DMS 273 (cell line): ENCODE data around the gene STAT5A.
"Not testable (repeated sequence)": the region's sequence is repeated elsewhere in the genome, so short reads cannot be mapped to it uniquely, and the experiment has no call there.

ENCODE experiments used
- DNase-seq: peaks from one replicate; lab custom pipeline; 2025; ENCODE audit not compliant: unreplicated experiment; lab: John Stamatoyannopoulos, UW

STAT5A gene

DNA sequence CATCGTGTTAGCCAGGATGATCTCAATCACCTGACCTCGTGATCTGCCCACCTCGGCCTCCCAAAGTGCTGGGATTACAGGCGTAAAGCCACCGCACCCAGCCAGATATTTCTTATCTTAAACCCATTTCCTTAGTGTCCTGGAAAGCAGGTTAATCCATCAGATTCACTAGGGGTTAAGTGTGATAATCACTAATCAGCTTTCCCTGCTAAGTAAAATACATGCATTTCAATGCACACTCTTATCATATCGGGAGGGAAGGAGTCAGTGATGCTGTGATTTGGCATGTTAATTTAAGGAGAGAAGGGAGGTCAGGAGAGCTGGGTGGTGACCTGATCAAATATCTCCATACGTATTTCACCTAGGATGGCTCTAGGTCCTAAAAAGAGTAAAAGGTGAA is 70.8 kb downstream of the STAT5A start:
- no peak for DNase-seq

DNA sequence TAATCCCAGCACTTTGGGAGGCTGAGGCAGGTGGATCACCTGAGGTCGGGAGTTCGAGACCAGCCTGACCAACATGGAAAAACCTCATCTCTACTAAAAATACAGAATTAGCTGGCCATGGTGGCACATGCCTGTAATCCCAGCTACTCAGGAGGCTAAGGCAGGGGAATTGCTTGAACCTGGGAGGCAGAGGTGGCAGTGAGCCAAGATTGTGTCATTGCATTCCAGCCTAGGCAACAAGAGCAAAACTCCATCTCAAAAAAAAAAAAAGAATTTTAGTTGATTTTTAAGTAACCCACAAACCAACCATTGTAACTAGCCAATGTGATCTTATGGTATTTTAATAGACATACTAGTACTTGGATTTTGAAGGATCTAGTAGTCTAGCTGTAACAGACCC is 72.1 kb downstream of the STAT5A start:
- not testable (repeated sequence) for DNase-seq
